Measurements from ENCODE around the gene SRA1. TPM values are rescaled to one million over a fixed set of nuclear protein-coding genes. Genes with fewer than 3 reads are reported as not detected.

SRA1 gene
- total RNA-seq (2022; extraction: Qiagen RNA extraction) = 37.0 to 43.4 TPM (median 40.9 TPM) in 5 replicates

DNA sequence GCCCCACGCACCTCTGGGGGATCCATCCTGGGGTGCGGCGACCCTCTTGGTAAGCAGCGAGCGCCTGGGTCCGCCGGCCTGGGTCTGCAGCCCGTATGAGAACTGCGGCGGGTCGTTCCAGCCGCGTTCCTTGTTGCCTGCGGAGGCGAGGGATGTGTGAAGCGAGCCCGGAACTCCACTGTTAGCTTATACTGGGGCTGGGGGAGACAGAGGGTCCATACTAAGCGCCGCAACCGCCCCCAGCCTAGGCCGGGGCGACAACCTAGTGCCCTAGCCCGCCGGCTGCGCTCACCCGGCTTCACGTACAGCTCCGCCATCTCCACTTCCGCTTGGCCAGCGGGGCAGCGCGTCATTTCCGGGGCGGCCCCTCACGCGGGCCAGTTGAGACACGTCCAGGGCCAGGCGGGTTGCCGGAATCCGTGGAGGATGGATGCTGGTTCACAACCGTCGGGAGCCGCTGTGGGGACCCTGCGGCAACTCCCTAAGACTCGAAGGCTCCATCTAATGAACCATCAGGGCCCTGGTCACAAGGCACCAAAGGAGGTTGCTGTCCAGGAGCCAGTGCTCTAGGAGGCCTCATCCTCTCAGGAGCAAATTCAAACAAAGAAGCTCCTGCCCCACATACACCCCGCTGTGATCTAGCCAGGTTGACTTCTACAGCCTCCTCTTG lies at the start of gene SRA1:
Gene SRA1, minus strand, starts transcription at position 338 of the 670 bp plus-strand sequence. Its CDS starts 21 bp downstream, at position 317.

DNA sequence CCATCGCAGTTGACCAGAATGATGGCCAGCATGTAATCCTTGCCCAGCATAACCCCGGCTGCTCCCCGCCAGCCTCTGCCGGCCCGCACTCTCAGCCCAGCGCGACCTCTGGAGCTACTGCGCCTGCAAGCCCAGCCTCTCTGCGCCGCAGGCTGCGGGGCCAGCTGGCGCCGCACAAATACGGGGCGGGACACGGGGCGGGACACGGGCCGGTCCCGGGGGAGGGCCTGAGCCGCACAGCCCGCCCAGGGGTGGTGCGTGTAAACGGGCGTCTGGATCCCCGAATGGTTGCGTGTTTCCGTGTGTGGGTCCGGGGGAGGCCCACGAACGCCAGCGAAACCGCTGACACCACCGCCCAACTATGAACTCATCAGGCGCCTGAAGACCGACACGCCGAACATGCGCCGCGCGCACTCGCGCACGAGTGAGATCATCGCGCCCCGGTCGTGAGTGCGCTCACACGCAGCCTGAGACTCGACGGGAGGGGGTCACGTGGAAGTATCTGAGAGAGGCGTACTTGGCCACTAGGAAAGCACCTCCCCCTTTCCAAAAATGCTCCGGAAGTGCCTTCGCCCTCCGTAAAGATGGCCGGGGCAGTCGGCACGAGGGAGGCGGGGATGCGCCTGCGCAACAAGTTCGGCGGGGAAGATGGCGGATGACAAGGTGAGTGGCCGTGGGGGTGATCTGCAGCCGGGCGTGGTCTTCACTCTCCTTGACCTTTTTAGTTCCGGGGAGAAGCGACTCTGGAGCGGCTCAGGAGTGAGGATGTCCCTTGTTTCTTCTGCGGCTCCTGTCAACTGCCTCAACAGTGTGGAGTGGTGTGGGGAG lies 7.1 kb upstream of the SRA1 start, which contains the start of the genes APBB3 and SLC35A4:
Gene APBB3, minus strand, starts transcription at position 403 of the 828 bp plus-strand sequence. Its CDS starts 353 bp downstream, at position 50.
Gene SLC35A4, plus strand, starts transcription at position 633 of the 828 bp plus-strand sequence. CDS start 2,342 bp downstream, outside the sequence.

DNA sequence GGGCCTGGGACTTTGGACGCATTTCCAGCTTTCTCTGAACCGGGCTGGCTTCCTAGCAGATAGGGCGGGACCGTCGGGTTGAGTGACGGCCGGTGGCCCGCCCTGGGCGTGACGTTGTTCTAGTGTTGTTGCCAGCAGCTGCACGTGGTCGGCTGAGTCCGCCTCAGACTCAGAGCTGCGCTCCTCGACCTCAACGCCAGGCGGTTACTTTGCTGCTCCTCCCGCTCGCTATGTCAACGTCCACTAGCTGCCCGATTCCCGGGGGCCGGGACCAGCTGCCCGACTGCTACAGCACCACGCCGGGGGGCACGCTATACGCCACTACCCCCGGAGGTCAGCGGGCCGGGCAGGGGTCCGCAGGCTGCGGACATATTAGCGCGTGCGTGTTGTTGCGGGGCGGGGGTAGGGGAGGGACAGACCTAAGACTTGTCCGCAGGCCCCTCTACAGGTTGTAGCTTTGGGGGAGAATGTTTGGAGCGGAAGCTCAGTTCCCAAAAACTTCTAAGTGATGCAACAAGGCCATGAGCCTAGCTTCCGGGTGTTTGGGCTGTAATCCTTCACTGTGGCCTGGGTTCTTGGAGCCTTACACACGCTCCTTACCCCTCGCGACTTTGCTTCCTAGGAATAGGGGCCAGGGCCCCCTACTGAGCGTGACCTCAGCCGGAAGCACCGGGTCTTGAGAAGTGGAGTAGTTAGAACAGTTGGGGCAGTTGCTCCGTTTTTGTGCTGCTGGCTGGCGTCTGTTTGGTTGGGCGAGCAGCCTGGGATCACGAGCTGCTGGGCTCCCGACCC lies 9.6 kb downstream of the SRA1 start, which contains the start of gene EIF4EBP3:
Gene EIF4EBP3, plus strand, starts transcription at position 155 of the 792 bp plus-strand sequence. Its CDS starts 76 bp downstream, at position 231.

Other genes starting within 250 kb of the SRA1 start
- gene HBEGF, start 210.9 kb downstream of the SRA1 start, total RNA-seq (2022; extraction: Qiagen RNA extraction) = 5.5 to 6.7 TPM (median 5.7 TPM) in 5 replicates
- 0.04 TPM in 1 of 5 replicates, not detected in the others for gene SLC4A9, start 197.3 kb downstream of the SRA1 start, total RNA-seq (2022; extraction: Qiagen RNA extraction)
- gene ANKHD1, start 155.6 kb downstream of the SRA1 start, total RNA-seq (2022; extraction: Qiagen RNA extraction) = 40.4 to 60.3 TPM (median 54.5 TPM) in 5 replicates
- 1.3 to 3.1 TPM (median 1.8 TPM) in 5 replicates for gene EIF4EBP3, start 9.8 kb downstream of the SRA1 start, total RNA-seq (2022; extraction: Qiagen RNA extraction)
- 2.9 to 6.0 TPM (median 5.6 TPM) in 5 replicates for gene APBB3, start 7.1 kb upstream of the SRA1 start, total RNA-seq (2022; extraction: Qiagen RNA extraction)
- 64.1 to 84.6 TPM (median 81.5 TPM) in 5 replicates for gene SLC35A4, start 7.4 kb upstream of the SRA1 start, total RNA-seq (2022; extraction: Qiagen RNA extraction)
- 2.6 to 3.4 TPM (median 3.0 TPM) in 5 replicates for gene CD14, start 75.7 kb upstream of the SRA1 start, total RNA-seq (2022; extraction: Qiagen RNA extraction)
- 8.1 to 14.2 TPM (median 10.8 TPM) in 5 replicates for gene TMCO6, start 82.0 kb upstream of the SRA1 start, total RNA-seq (2022; extraction: Qiagen RNA extraction)
- 87.2 to 125 TPM (median 90.7 TPM) in 5 replicates for gene NDUFA2, start 90.2 kb upstream of the SRA1 start, total RNA-seq (2022; extraction: Qiagen RNA extraction)
- 101 to 114 TPM (median 104 TPM) in 5 replicates for gene IK, start 90.4 kb upstream of the SRA1 start, total RNA-seq (2022; extraction: Qiagen RNA extraction)
- 24.6 to 32.8 TPM (median 31.8 TPM) in 5 replicates for gene WDR55, start 107.4 kb upstream of the SRA1 start, total RNA-seq (2022; extraction: Qiagen RNA extraction)
- gene DND1, start 116.1 kb upstream of the SRA1 start, total RNA-seq (2022; extraction: Qiagen RNA extraction) = 0.37 to 0.72 TPM (median 0.49 TPM) in 5 replicates
- 75.3 to 80.9 TPM (median 78.3 TPM) in 5 replicates for gene HARS1, start 133.9 kb upstream of the SRA1 start, total RNA-seq (2022; extraction: Qiagen RNA extraction)
- gene HARS2, start 134.0 kb upstream of the SRA1 start, total RNA-seq (2022; extraction: Qiagen RNA extraction) = 35.2 to 39.8 TPM (median 37.8 TPM) in 5 replicates
- 87.0 to 126 TPM (median 90.9 TPM) in 5 replicates for gene ZMAT2, start 143.0 kb upstream of the SRA1 start, total RNA-seq (2022; extraction: Qiagen RNA extraction)
- 0.08 to 0.21 TPM (median 0.18 TPM) in 5 replicates for gene PCDHA1, start 228.7 kb upstream of the SRA1 start, total RNA-seq (2022; extraction: Qiagen RNA extraction)
- gene PCDHA2, start 237.4 kb upstream of the SRA1 start, total RNA-seq (2022; extraction: Qiagen RNA extraction) = 0.02 to 0.09 TPM (median 0.06 TPM) in 5 replicates
- 0.69 to 1.1 TPM (median 0.82 TPM) in 5 replicates for gene PCDHA3, start 243.6 kb upstream of the SRA1 start, total RNA-seq (2022; extraction: Qiagen RNA extraction)
- gene PCDHA4, start 249.6 kb upstream of the SRA1 start, total RNA-seq (2022; extraction: Qiagen RNA extraction) = 1.4 to 2.3 TPM (median 1.8 TPM) in 5 replicates

All from A549 treated with dexamethasone at 1 μM for 4 hours (cell line).